Smooth muscle cell (in vitro differentiated cells): ENCODE data around the gene CMC1. TPM values are rescaled to one million over a fixed set of nuclear protein-coding genes. Genes with fewer than 3 reads are reported as not detected.

Source experiments
- DNase-seq: peaks from one replicate; lab custom pipeline; 2025; ENCODE audit not compliant: unreplicated experiment; lab: John Stamatoyannopoulos, UW
- H2AFZ ChIP-seq: fragments of 200-600 bp; sonication (generic); 2 replicates; pipeline ENCODE4 v1.6.0; 2016; ENCODE audit warnings: antibody characterized with exemption, low read depth, mild to moderate bottlenecking
- H3F3A ChIP-seq: fragments of 200-600 bp; sonication (generic); 2 replicates; pipeline ENCODE4 v1.6.0; 2017; ENCODE audit warnings: antibody characterized with exemption, low read depth
- H3K27ac ChIP-seq: fragments of 200-600 bp; sonication (generic); 2 replicates; pipeline ENCODE4 v1.5.1; 2016; ENCODE audit warnings: low read depth, mild to moderate bottlenecking
- H3K27me3 ChIP-seq: fragments of 200-600 bp; sonication (generic); 2 replicates; pipeline ENCODE4 v1.6.1; 2016; ENCODE audit warnings: low read depth, mild to moderate bottlenecking
- H3K36me3 ChIP-seq: fragments of 200-600 bp; sonication (generic); 2 replicates; pipeline ENCODE4 v1.5.1; 2016; ENCODE audit warnings: low read depth
- H3K4me1 ChIP-seq: fragments of 200-600 bp; sonication (generic); 2 replicates; pipeline ENCODE4 v1.5.1; 2016; ENCODE audit warnings: low read depth
- H3K4me2 ChIP-seq: fragments of 200-600 bp; sonication (generic); 2 replicates; pipeline ENCODE4 v1.6.0; 2016; ENCODE audit warnings: mild to moderate bottlenecking
- H3K4me3 ChIP-seq: fragments of 200-600 bp; sonication (generic); 2 replicates; pipeline ENCODE4 v1.5.1; 2016; ENCODE audit warnings: mild to moderate bottlenecking
- H3K79me2 ChIP-seq: fragments of 200-600 bp; sonication (generic); 2 replicates; pipeline ENCODE4 v1.6.0; 2016; ENCODE audit warnings: low read depth, mild to moderate bottlenecking
- H3K9ac ChIP-seq: fragments of 200-600 bp; sonication (generic); 2 replicates; pipeline ENCODE4 v1.6.0; 2016; ENCODE audit warnings: low read depth
- H3K9me3 ChIP-seq: fragments of 200-600 bp; sonication (generic); replicated peaks from 2 replicates; pipeline ENCODE4 v1.5.1; 2016; ENCODE audit warnings: low read depth
- H4K20me1 ChIP-seq: fragments of 200-600 bp; sonication (generic); 2 replicates; pipeline ENCODE4 v1.6.0; 2016; ENCODE audit warnings: low read depth
- WGBS: methylation state at CpG from one replicate; pipeline ENCODE4 v1.1.7; 2016; ENCODE audit warnings: low lambda C conversion rate; 5-methylcytosine and 5-hydroxymethylcytosine counted together
- polyA plus RNA-seq: library from polyadenylated mRNA; unstranded; fragments of >200 nt; fragmentation: Nextera tagmentation; extraction: Ambion mirVana; gene quantifications from 2 replicates; pipeline ENCODE4 v1.2.1, GENCODE V29; 2016
- total RNA-seq: library from RNA; depleted of rRNA; stranded (reverse); fragments of >200 nt; gene quantifications from 2 replicates; pipeline ENCODE4 v1.2.3, GENCODE V29; 2014
- TF ChIP-seq, protein P1 (sequence below): fragments of 200-600 bp; sonication (generic); IDR thresholded peaks from 2 replicates; pipeline ENCODE4 v1.5.1; 2017; ENCODE audit warnings: borderline replicate concordance, mild to moderate bottlenecking, antibody characterized with exemption; ENCODE audit not compliant: insufficient read depth, poor library complexity, severe bottlenecking

The CMC1 gene
- total and polyA plus RNA-seq, 2 experiments from 2014 or later: 23.0 to 41.4 TPM

DNA sequence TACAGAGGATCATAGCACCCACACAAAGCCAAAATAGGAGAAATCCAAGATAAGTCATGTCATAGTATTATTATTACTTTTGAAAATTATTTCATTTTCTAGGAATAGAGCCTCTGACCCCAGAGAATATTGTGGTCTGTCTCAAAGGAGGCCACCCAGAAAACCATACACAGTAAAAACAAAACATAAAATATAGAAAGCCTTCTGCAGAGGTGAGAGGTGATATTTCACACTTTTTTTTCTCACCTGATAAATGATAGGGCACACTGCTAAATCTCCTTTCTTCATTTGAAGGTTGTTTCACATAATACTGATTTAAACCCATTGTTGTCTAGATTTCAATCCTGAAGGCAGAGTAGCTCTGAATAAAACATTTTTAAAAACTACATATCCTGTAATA lies 7.0 kb upstream of the CMC1 start:
- no peak for DNase-seq
- H3K79me2 ChIP-seq: no peaks in the 10 kb centered on the region
- no peak overlapping the region for H2AFZ ChIP-seq
- no peak overlapping the region for H3K4me2 ChIP-seq
- H3K27ac ChIP-seq: no peak overlapping the region
- H3K36me3 ChIP-seq: no peaks in the 10 kb centered on the region
- H3K4me1 ChIP-seq: no peaks in the 10 kb centered on the region
- no peaks in the 10 kb centered on the region for H3K27me3 ChIP-seq
- H3K9ac ChIP-seq: no peak overlapping the region
- H3F3A ChIP-seq: no peaks in the 10 kb centered on the region
- TF ChIP-seq, protein P1, sequence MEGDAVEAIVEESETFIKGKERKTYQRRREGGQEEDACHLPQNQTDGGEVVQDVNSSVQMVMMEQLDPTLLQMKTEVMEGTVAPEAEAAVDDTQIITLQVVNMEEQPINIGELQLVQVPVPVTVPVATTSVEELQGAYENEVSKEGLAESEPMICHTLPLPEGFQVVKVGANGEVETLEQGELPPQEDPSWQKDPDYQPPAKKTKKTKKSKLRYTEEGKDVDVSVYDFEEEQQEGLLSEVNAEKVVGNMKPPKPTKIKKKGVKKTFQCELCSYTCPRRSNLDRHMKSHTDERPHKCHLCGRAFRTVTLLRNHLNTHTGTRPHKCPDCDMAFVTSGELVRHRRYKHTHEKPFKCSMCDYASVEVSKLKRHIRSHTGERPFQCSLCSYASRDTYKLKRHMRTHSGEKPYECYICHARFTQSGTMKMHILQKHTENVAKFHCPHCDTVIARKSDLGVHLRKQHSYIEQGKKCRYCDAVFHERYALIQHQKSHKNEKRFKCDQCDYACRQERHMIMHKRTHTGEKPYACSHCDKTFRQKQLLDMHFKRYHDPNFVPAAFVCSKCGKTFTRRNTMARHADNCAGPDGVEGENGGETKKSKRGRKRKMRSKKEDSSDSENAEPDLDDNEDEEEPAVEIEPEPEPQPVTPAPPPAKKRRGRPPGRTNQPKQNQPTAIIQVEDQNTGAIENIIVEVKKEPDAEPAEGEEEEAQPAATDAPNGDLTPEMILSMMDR: no peak
- H3K4me3 ChIP-seq: no peak overlapping the region
- H4K20me1 ChIP-seq: no peaks in the 10 kb centered on the region
- H3K9me3 ChIP-seq: no peaks in the 10 kb centered on the region

DNA sequence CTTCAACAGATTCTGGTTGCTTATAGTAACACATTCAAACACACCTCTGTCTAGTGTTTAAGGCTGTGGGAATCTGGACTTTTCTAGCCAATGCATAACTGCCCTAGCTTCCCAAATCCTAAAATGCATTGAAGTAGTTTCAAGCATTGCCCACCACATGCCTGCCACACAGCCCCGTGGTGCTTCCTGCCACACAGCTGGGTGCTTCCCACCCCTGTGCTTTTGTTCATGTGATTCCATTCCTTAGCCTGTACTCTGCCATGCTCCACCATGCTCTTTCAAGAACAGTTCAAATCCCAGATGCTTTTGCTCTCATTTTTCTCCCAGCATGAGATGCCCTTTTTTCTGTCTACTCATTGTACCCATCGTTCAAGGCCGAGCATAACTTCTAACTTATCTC lies 2.3 kb upstream of the CMC1 start:
- Histone ChIP-seq H3K27ac (no peak overlapping the region), H3K4me1 (peaks cover 15% of the 10 kb centered on the region), H3F3A (no peaks in the 10 kb centered on the region), H3K27me3 (no peaks in the 10 kb centered on the region), H3K4me3 (no peak overlapping the region), H4K20me1 (no peaks in the 10 kb centered on the region), H2AFZ (no peak overlapping the region), H3K36me3 (no peaks in the 10 kb centered on the region), H3K9me3 (no peaks in the 10 kb centered on the region), H3K79me2 (peaks cover 22% of the 10 kb centered on the region), H3K4me2 (no peak overlapping the region), H3K9ac (no peak overlapping the region)
- no peak for DNase-seq
- TF ChIP-seq, protein P1: no peak
- WGBS: 65% methylated on average over 3 of the region's 3 CpGs

- no peak for DNase-seq
These were observed 978 bp upstream of the CMC1 start for GRCh38 chr3:28240441-28240840.

GRCh38 chr3:28242519-28242918 lies 1.1 kb downstream of the CMC1 start:
- Histone ChIP-seq H3K27ac (no peak overlapping the region), H3K79me2 (peaks cover 30% of the 10 kb centered on the region), H2AFZ (peak overlapping the region; percentile 99), H3K9me3 (no peaks in the 10 kb centered on the region), H3K9ac (no peak overlapping the region), H3K27me3 (no peaks in the 10 kb centered on the region), H3F3A (no peaks in the 10 kb centered on the region), H3K36me3 (no peaks in the 10 kb centered on the region), H4K20me1 (peaks cover 22% of the 10 kb centered on the region), H3K4me3 (peak overlapping the region; percentile 88), H3K4me1 (peaks cover 15% of the 10 kb centered on the region), H3K4me2 (peak overlapping the region; percentile 88)
- TF ChIP-seq, protein P1: no peak
- no peak for DNase-seq
- WGBS: 96% methylated on average over 3 of the region's 3 CpGs

More at GRCh38 chr3:28240441-28240840, 978 bp upstream of the CMC1 start:
- no peak overlapping the region for H3K27ac ChIP-seq
- H2AFZ ChIP-seq: peak overlapping the region; percentile 88
- peaks cover 29% of the 10 kb centered on the region for H3K79me2 ChIP-seq
- no peak overlapping the region for H3K4me3 ChIP-seq
- H3K27me3 ChIP-seq: no peaks in the 10 kb centered on the region
- TF ChIP-seq, protein P1: no peak
- H3K4me1 ChIP-seq: peaks cover 15% of the 10 kb centered on the region
- no peaks in the 10 kb centered on the region for H3K9me3 ChIP-seq
- H3K9ac ChIP-seq: no peak overlapping the region
- H4K20me1 ChIP-seq: peaks cover 3% of the 10 kb centered on the region
- H3K4me2 ChIP-seq: peak overlapping the region; percentile 88
- H3F3A ChIP-seq: no peaks in the 10 kb centered on the region
- WGBS: 56% methylated on average over 7 of the region's 7 CpGs
- H3K36me3 ChIP-seq: no peaks in the 10 kb centered on the region
